NCI-H1417 treated with DMSO at 0.1 percent for 48 hours (cell line): ENCODE measurements around the gene MACROH2A1.
"Not testable (repeated sequence)": the region's sequence is repeated elsewhere in the genome, so short reads cannot be mapped to it uniquely, and the experiment has no call there.

Source experiments
- DNase-seq: peaks from one replicate; lab custom pipeline; 2025; lab: John Stamatoyannopoulos, UW

Gene MACROH2A1

DNA sequence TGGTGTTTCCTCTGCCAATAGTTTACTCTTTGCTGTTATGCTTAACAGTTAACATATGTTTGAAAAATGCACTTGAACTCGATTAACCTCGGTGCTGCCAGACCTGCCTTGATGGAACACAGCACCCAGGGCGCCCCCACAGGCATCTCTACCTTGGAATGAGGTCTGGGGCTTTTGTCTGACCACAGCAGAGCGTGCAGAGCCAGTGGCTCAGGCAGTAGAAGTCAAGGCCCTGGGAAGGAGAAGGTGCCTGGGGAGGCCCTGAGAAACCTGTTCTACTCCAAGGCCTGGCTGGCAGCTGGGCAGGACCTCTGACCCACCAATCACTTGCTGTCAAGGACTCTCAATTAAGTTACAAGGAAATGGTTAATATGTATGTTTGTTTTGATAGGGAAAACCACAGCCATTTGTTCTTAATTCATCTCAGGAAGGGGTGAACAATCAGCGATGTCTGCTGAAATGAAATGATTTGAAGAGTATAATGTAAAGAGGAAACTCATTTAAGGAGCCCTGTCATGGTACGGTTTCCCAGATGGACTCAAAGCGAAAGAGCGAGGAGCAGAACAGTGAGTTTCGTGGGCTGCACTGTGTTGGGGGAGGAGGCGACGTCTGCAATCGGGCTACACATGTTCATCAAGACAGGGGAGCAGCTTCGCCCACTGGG, 21.9 kb downstream of the MACROH2A1 start:
- DNase-seq: no peak

DNA sequence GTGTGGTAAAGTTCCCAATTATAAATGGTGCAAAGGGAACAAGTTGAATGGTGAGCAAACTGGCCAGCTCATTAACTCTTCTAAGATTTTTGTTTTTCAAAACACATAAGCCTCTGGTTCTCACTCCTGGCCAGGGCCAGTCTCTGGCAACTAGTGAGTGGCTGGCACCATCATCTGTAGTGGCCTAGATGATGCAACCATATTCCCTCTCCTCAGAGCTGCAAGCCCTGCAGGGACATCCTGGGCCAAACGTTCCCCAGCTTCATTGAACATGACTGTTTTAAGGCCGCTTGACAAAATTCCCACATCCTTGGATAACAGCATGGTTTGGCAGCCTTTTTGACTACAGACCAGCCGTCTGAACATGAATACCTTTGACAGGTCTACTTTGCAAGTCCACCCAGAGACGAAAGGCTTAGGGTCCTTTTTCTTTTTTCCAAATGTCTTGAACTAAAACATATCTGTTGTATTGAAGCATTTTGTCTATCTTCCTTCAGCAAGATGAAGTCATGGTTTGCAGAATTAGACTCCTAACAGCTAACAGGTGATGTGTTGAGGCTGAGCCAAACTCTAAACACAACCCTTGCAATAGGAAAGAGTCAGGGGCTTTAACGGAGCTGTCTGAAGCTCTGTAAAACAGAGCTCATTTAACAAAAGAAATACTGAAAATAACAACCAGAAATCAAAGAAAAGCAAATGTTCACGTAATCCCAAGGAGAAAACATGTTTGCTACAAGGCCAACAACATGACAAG, 23.8 kb downstream of the MACROH2A1 start:
- DNase-seq: no peak

DNA sequence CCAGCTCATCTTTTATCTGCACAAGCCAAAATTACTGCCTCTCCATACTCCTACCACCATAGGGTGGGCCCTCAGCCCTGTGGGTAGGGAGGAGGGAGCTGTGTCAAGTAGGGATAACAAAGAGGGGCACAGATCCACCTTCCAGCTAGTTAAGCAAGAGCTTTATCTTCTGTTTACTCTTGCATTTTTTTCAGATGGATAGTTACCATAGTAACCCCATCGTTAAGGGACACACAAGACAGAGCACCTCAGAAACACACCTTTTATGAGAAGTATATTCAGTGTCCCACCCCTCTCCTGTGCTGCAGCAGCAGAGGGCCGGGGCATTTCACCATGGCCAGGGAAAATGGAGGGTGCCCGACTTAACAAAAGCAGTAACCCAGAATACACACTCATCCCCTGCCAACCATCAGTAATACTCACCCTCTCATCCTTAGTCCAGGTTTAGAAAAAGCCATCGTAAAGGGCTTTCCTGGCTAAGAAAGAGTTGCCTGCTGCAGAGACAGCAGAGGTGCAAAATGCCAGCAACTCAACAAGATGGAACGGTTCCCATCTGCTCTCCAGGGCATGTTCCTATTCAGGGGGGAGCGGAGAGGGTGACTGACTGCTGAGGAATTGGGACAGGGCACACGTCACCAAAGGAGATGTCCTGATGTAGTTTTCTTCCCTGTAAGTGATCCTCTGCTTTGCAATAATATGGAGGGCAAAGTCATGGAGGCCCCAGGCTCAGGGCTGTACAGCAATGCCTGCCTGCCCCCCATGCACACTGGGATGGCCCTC, 25.1 kb downstream of the MACROH2A1 start:
- no peak for DNase-seq

DNA sequence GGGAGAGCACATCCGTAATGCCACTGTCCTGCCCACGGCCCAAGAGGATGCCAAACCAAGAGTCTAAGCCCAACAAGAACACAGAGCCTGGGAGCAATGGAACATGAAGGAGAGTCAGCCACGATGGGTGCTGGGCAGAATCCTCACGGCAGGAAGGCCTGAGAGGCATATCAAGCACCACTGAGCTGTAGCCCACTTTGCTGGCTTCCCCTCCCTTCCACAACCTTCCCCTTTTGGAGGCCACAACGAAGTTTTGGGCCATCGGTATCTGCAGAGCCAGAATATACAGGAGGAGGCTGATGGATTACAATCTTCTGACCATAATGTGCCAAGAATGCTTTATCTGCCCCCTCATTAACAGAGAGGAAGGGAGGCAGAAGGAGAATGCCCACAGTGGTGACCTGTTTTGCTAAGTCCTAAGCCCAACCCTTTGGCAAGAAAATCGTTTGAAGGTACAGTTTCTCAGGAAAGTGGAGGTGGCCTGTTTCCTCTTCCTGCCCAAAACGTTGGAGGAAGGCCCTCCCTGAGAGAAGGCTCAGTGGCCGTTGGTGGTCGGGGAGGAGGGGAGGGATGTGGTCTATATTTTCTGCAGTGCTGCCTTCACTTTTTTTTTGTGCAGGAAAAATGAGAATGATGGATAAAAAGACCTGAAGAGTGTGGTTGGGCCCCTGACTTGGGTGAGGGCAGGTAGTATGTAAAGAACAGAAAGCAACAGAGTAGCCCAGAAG, 26.2 kb downstream of the MACROH2A1 start:
- DNase-seq: no peak

DNA sequence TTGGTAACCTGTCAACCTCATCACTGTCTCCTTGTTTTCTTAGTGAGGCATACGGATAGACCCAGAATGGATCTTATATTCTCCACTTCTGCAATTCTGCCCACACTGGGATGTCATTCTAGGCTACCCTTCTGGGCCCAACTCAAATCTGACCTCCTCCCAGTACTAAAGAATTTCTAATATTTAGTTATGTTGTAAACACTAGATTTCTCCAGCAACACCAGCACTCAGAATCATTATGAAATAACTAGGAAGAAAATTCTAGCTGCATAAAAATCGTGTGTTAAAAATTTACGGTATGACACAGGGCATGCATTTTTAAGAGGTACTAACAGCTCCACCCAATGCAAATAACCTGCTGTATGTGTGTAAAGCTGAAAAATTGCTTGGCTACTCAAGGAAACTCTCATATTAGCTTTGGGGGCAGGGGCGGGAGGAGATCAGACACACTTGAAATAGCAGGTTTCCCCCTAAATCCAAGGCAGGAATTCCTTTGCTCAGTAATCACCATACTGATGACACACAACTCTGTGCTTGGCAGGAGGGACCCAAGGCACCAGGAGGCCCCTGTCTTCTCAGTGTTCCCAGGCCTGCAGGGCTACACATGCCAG, 27.3 kb downstream of the MACROH2A1 start:
- DNase-seq: no peak

DNA sequence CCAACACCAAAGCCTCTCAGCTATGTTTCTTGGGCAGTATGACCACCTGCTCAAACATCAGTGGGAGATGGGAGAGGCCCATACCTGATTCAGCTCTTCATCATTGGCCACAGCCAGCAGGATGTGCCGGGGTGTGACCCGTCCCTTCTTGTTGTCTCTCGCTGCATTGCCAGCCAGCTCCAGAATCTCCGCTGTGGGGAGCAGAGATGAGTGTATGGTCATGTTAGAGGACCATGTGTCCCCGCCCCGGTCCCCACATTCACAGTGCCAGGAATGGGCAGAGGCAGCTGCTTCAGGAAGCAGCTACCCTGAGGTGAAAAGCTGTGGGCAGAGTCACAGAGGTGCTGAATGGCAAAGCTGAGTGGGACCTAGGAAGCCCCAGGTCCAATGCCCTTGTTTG, 29.1 kb downstream of the MACROH2A1 start:
- no peak for DNase-seq

DNA sequence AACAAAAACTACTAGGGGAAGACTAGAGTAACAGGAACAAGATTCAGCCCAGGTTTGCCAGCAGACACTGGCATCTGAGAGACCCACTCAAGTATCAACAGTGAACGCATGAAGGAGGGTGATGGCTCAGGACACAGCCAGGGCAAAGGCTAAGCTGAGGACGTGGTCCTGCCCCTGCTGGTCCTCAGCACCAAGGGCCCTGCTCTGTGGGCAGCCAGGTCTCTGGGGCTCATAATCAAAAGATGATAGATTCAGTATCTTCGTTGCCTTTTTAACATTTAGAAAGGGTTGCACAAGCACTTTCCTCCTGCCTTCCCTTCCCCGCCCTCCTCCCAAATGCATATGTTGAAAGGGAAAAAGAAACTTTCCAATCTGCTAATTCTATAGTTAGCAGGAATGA, 31.5 kb downstream of the MACROH2A1 start:
- DNase-seq: no peak

DNA sequence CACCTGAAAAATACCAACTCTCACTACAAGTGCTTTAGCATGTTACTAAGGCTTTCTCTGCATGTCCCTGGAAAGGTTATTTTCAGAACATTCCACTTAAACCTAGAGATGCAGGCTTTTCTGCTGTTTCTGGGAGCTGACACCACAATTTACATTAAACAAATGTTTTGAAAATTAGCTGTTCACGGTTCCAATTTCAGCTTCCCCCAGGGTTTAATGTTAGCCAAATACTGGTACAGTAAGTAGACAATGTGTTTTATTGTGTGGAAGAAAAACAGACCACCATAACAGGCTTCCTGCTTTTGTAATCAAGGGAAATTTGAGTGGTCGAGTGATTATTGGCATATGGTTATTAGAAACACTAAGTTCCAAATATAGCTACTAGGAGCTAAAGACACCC, 32.0 kb downstream of the MACROH2A1 start:
- DNase-seq: no peak

DNA sequence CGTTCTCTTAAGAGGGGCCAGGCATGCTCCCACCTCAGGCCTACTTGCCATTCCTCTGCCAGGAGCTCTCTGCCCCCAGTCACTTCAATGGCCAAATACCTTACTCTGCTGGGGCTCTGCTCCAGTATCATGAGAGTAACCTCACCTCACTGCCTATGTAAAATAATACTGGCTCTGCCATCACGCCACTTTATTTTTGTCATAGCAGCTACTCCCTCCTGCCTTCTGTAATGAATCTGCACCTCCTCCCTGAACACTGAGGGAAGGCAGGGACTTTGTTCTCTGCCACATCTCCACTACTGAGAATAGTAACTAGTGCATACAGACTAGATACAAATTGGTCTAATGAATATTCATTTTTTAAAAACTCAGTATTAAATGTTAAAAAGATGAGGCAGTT, 33.8 kb downstream of the MACROH2A1 start:
- DNase-seq: no peak

DNA sequence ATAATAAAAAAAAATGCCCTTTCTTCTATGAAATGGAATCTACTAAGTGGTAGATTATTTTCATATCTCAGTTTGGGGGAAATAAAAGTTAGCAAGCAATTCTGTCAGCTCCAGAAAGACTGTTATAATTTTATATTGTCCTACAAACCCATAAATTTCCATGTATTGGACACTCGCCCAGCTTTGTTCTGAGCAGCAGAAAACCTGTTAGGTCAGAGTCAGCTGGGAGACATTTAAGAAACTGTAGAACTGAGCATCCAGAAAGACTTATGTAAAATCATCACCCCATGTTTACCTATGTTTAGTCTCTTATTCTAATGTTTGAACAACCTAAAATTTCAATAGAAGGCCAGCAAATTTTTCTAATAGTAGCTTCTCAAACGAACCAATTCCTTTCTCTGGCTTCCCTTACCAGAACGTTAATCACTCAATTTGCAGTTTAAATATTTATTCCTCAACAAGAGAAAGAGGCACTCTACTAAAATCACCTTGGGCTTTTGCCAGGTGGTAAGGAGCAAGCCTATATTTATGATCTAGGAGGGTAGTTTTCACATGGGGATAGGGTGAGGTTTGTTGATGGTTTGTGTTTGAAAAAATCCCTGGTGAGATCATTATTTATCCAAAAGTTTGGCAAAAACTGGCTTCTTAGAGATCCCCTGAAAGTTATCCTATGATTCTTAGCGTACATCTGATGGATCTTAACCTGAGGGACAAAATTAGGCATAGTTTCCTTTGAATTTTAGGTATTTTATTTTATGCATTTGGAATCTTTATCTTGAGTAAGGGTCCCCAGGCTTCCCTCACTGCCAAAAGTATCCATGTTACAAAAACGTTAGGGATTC, 34.4 kb downstream of the MACROH2A1 start:
- peak; percentile 32 for DNase-seq

DNA sequence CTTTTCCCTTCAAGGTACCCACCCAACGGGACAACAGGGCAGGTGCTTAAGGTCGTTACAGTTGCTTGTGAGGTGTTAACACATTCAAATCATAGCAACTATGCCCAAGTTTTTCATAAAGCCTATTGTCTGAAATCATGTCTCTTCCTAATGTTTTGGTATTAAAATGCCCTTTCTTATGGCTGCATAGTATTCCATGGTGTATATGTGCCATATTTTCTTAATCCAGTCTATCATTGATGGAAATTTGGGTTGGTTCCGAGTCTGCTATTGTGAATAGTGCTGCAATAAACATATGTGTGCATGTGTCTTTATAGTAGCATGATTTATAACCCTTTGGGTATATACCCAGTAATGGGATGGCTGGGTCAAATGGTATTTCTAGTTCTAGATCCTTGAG, 35.7 kb downstream of the MACROH2A1 start:
- DNase-seq: not testable (repeated sequence)

DNA sequence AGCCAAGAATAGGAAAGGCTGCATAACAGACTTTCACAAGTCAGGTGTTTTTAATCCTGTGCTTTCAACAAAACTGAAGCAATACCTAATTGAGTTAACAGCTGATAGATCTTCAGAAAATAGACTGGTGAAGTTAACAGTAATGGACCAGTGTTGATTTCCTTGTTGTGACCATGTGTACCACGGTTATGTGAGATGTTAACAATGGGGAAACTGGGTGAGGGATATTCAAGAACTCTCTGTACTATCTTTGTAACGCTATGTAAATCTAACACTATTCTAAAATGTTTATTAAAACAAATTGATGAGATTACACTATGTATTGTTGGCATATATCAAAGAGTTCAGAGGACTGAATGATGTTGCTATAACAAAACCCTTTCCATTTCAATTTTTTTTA, 36.9 kb downstream of the MACROH2A1 start:
- no peak for DNase-seq

DNA sequence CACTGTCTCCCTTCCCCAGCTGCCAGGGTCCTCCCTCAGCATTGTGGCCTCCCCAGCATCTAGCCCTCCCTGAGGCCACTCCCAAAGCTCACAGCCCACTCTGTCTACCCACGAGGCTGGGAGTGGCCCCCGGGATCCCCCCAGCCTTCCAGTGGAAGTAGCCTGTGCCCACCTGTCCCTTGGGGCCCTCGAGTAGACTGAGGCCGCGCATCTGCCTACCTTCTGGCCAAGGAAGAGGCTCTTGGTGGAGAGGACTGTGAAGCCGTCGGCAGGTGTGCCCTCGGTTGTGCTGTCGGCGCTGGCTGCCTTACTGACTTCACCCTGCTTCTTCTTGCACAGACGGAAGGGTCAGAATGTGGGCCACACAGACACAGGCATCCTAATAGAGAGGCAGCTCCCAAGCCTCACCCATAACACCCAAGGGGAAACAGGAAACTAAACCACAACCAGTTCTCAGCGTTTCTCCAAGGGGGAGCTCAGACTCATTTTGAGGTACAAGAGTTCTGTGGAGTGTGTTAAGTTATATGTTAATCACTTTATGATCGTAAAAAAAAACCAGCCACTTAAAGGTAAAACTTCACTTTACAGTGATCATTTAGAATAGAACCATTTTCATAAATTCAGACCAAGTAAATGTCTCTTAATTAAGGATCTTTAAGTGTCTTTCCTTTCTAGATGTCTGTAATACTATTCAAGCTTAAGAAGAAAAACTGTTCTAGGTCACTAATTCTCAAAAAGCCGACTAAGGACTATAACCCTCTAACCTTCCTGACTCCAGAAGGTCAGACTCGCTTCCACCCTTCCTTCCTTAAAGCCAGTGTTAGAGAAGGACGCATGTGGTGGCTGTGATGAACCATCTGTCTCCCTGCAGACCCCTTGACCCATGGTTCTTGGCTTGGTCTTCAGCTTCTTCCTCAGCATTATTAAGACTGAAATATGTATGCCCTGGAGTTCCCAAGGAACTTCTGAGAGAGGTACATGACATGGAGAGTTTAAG, 38.5 kb downstream of the MACROH2A1 start:
- DNase-seq: no peak

DNA sequence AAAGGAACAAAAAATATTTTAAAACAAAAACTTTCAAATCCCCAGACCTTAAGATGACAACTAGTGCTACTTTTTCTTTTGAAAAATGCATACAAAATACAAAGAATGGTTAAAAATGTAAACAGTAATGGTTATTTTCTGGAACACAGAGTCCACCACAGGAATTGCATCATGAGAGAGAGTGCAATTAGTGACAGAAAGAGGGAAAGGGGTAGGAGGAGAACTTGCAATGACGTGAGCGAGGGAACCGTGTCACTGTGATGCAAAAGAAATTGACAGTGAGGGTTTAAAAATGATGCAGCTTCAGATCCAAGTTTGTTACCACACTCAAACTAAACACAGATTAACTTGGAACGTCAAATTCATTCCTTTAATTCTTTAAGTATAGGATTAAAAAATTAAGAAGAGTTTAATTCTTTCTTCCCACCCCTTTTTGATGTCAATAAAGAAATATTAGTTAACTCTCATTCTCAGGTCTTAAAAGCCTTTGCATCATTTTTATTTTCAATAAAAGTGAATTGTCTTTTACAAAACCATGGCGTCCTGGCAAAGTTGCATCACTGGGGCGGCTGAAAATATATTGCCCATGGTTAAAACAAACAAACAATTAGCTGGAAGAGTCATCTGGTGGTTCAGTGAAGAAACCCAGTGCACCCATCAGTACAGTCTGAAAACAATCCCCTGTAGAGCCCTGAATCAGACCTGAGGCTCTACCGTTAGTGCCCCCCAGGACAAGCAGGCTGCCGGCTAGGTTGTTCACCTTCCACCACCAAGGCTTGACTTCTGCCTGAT, 39.5 kb downstream of the MACROH2A1 start:
- DNase-seq: no peak

DNA sequence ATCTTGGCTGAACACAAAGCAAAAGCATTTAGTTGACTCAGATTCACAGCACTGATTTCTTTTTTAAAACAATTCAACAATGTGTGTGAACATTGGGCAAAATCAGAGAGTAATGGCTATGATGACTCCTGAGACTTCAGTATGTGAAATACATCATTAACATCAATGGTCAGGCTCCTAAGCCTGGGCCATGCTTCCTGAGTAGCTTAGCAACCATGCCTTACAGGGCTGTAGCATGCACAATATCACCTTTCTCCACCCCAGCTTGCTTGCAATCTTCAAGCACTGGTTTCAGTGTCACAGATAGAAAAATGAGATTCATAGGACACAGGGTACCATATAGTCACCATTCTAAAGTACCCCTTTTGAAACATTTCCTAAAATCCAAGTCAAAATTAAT, 41.3 kb downstream of the MACROH2A1 start:
- DNase-seq: no peak

DNA sequence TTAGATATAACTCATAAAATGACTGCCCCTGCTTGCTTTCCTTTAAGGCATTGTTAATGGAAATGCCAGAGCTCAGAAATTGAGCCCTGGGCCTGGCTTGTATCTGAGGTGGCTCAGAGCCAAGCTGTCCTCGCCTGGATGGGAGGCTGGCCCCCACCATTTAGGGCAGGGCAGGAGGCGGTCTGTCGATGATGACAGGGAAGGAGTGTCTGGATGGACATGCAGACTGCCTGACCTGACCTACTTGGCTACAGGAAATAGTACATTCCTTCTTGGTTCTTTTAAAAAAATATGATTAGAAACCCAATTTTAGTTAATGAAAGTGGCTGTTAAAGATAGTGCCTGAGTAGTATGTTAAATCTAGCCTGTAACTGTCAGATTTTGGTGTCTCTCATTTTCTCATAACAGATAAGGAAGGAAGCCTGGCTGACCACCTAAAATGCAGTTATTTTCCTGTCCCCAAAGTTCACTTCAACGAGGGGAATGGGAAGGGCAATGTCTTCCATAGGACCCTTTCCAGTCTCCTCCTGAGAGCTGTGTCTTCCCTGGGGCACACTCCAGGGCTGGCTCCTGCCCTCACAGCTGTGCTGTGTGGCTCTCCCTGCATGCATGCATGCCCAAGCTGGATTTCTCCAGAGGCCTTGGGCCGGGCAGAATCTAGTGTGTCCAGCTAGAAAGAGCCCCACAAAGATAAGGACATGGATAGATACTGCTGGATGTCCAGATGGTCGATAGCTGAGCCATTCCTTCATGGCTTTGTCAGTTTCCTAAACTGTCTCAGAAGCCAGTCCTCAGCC, 42.3 kb downstream of the MACROH2A1 start:
- no peak for DNase-seq

DNA sequence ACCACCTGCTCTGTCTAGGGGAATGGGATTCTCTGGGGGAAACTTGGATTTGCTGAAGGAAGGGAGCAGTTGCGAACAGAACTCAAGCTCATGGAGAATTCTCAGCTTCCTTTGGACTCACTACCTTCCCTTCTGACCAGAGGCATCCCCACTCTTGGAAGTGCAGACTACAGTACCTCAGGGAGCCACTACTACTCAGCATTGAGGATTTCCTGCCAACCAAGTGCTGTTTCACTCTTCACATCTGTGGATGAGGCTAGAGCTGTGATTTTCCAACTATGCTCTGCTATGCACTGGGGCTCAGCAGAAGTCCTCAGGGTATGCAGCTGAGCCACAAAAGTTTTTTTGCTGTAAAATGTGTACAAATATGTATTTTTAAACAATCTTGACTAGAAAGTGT, 43.9 kb downstream of the MACROH2A1 start:
- DNase-seq: no peak
